GM23248 (cell line): ENCODE data around the gene COPS2.
"Not testable (repeated sequence)": the region's sequence is repeated elsewhere in the genome, so short reads cannot be mapped to it uniquely, and the experiment has no call there.

ENCODE experiments used
- EZH2 ChIP-seq: fragments of 200-600 bp; sonication (generic); IDR thresholded peaks from 2 replicates; pipeline ENCODE4 v1.6.1; 2018; ENCODE audit warnings: antibody characterized with exemption, mild to moderate bottlenecking; ENCODE audit not compliant: insufficient read depth, poor library complexity, severe bottlenecking
- EZH2phosphoT487 ChIP-seq: fragments of 200-600 bp; sonication (generic); IDR thresholded peaks from 2 replicates; pipeline ENCODE4 v1.6.1; 2018; ENCODE audit warnings: antibody characterized with exemption, moderate library complexity, mild to moderate bottlenecking, low read depth; ENCODE audit not compliant: insufficient read depth

GRCh38 chr15:49074589-49075287, 80.7 kb downstream of the COPS2 start:
- TF ChIP-seq EZH2phosphoT487, EZH2: not testable (repeated sequence)
